Nephron progenitor cell (in vitro differentiated cells): ENCODE measurements around the gene ZFP36L2.

Source experiments
- DNase-seq: peaks from one replicate; pipeline ENCODE4 v3.0.0; 2021
- H3K27ac Mint-ChIP-seq: 2 replicates; pipeline ENCODE4 v1.8.0; 2021; ENCODE audit warnings: mild to moderate bottlenecking, moderate library complexity, mixed read lengths
- H3K27me3 Mint-ChIP-seq: 2 replicates; pipeline ENCODE4 v1.8.0; 2021; ENCODE audit warnings: mild to moderate bottlenecking, low read depth, mixed read lengths; ENCODE audit not compliant: poor library complexity
- H3K36me3 Mint-ChIP-seq: 2 replicates; pipeline ENCODE4 v1.8.0; 2021; ENCODE audit warnings: low read depth, mixed read lengths
- H3K4me1 Mint-ChIP-seq: 2 replicates; pipeline ENCODE4 v1.8.0; 2021; ENCODE audit warnings: mixed read lengths
- H3K4me3 Mint-ChIP-seq: 2 replicates; pipeline ENCODE4 v1.8.0; 2021; ENCODE audit warnings: mild to moderate bottlenecking, moderate library complexity, mixed read lengths
- H3K9me3 Mint-ChIP-seq: 2 replicates; pipeline ENCODE4 v1.8.0; 2021; ENCODE audit warnings: mild to moderate bottlenecking, moderate library complexity, mixed read lengths
- CTCF ChIP-seq: fragments of 200-600 bp; sonication (generic); IDR thresholded peaks from 2 replicates; pipeline ENCODE4 v1.5.0; 2021; ENCODE audit warnings: antibody characterized with exemption

ZFP36L2 gene

GRCh38 chr2:43186679-43187374 is 39.6 kb downstream of the ZFP36L2 start:
- H3K9me3 Mint-ChIP-seq: no peaks in the 10 kb centered on the region
- peaks cover 4% of the 10 kb centered on the region for H3K27me3 Mint-ChIP-seq
- no peak overlapping the region for H3K4me3 Mint-ChIP-seq
- H3K4me1 Mint-ChIP-seq: peaks cover 55% of the 10 kb centered on the region
- no peaks in the 10 kb centered on the region for H3K36me3 Mint-ChIP-seq
- no peak for TF ChIP-seq CTCF
- DNase-seq: no peak
- peak overlapping the region; percentile 16 for H3K27ac Mint-ChIP-seq

- Mint-ChIP-seq H3K36me3 (no peaks in the 10 kb centered on the region), H3K27ac (peak overlapping the region; percentile 25), H3K9me3 (no peaks in the 10 kb centered on the region), H3K4me3 (no peak overlapping the region), H3K4me1 (peaks cover 55% of the 10 kb centered on the region), H3K27me3 (peaks cover 4% of the 10 kb centered on the region)
- TF ChIP-seq CTCF: no peak
- no peak for DNase-seq
Measured at GRCh38 chr2:43186321-43186678, 40.1 kb downstream of the ZFP36L2 start.

GRCh38 chr2:43185146-43185545 is 41.3 kb downstream of the ZFP36L2 start:
- DNase-seq: no peak
- Mint-ChIP-seq H3K4me3 (no peak overlapping the region), H3K9me3 (no peaks in the 10 kb centered on the region), H3K4me1 (peaks cover 65% of the 10 kb centered on the region), H3K36me3 (no peaks in the 10 kb centered on the region), H3K27me3 (peaks cover 4% of the 10 kb centered on the region), H3K27ac (no peak overlapping the region)
- TF ChIP-seq CTCF: no peak

- Mint-ChIP-seq H3K9me3 (no peaks in the 10 kb centered on the region), H3K27ac (peak overlapping the region; percentile 57), H3K36me3 (no peaks in the 10 kb centered on the region), H3K27me3 (peaks cover 4% of the 10 kb centered on the region), H3K4me3 (no peak overlapping the region), H3K4me1 (peaks cover 67% of the 10 kb centered on the region)
- TF ChIP-seq CTCF: no peak
- no peak for DNase-seq
Measured at GRCh38 chr2:43184339-43184895, 42.0 kb downstream of the ZFP36L2 start.

GRCh38 chr2:43183743-43184142 is 42.7 kb downstream of the ZFP36L2 start:
- H3K9me3 Mint-ChIP-seq: no peaks in the 10 kb centered on the region
- no peak for DNase-seq
- H3K27me3 Mint-ChIP-seq: peaks cover 4% of the 10 kb centered on the region
- peaks cover 68% of the 10 kb centered on the region for H3K4me1 Mint-ChIP-seq
- no peak overlapping the region for H3K27ac Mint-ChIP-seq
- no peak for TF ChIP-seq CTCF
- no peak overlapping the region for H3K4me3 Mint-ChIP-seq
- H3K36me3 Mint-ChIP-seq: no peaks in the 10 kb centered on the region

- H3K4me3 Mint-ChIP-seq: no peak overlapping the region
- peaks cover 56% of the 10 kb centered on the region for H3K4me1 Mint-ChIP-seq
- H3K9me3 Mint-ChIP-seq: no peaks in the 10 kb centered on the region
- no peak for TF ChIP-seq CTCF
- no peaks in the 10 kb centered on the region for H3K36me3 Mint-ChIP-seq
- no peak for DNase-seq
- no peak overlapping the region for H3K27ac Mint-ChIP-seq
- H3K27me3 Mint-ChIP-seq: no peaks in the 10 kb centered on the region
Measured at GRCh38 chr2:43180897-43181296, 45.5 kb downstream of the ZFP36L2 start.
